ENCODE measurements around the gene IFIT3. TPM values are rescaled to one million over a fixed set of nuclear protein-coding genes. Genes with fewer than 3 reads are reported as not detected.

Gene IFIT3
- total RNA-seq, 2 donors from 2014 or later, result 2.3 to 3.9 TPM

GRCh38 chr10:89306434-89307268, 21.1 kb upstream of the IFIT3 start:
- Histone ChIP-seq H3K27me3 (no peaks in the 10 kb centered on the region), H3K9me3 (no peaks in the 10 kb centered on the region), H3K36me3 (replicated peaks in 1 of 2; ENCODE audit: insufficient read depth in 1 of 2, low read depth in 2 of 2) (no peaks in the 10 kb centered on the region), H3K4me3 (no peak overlapping the region), H3K4me1 (peaks cover 19% of the 10 kb centered on the region), H3K27ac (no peak overlapping the region)
- ATAC-seq (no peak), DNase-seq (no peak)
- WGBS, 2 donors, result 86 to 93% methylated on average over 12 to 13 of the region's 13 CpGs
- intact Hi-C loops (cut with DNase I), result no loop called here
- TF ChIP-seq POLR2A (IDR thresholded peaks at IDR 0.05), result no peak
- no peak for TF ChIP-seq CTCF (IDR thresholded peaks at IDR 0.05)

GRCh38 chr10:89307269-89307577, 20.6 kb upstream of the IFIT3 start:
- no peak for TF ChIP-seq CTCF (IDR thresholded peaks at IDR 0.05)
- TF ChIP-seq POLR2A (IDR thresholded peaks at IDR 0.05), result no peak
- H3K9me3 ChIP-seq, result no peaks in the 10 kb centered on the region
- no peak for DNase-seq
- H3K4me3 ChIP-seq, result no peak overlapping the region
- no peaks in the 10 kb centered on the region for H3K36me3 ChIP-seq (replicated peaks in 1 of 2; ENCODE audit: insufficient read depth in 1 of 2, low read depth in 2 of 2)
- peaks cover 18% of the 10 kb centered on the region for H3K4me1 ChIP-seq
- no peak for ATAC-seq
- H3K27ac ChIP-seq, result no peak overlapping the region
- intact Hi-C loops (cut with DNase I), result no loop called here
- H3K27me3 ChIP-seq, result no peaks in the 10 kb centered on the region

GRCh38 chr10:89308266-89308665, 19.5 kb upstream of the IFIT3 start:
- no peak for ATAC-seq
- no peak for DNase-seq
- Histone ChIP-seq H3K27ac (no peak overlapping the region), H3K9me3 (no peaks in the 10 kb centered on the region), H3K36me3 (replicated peaks in 1 of 2; ENCODE audit: insufficient read depth in 1 of 2, low read depth in 2 of 2) (no peaks in the 10 kb centered on the region), H3K4me3 (no peak overlapping the region), H3K4me1 (peaks cover 8% of the 10 kb centered on the region), H3K27me3 (no peaks in the 10 kb centered on the region)
- TF ChIP-seq CTCF (IDR thresholded peaks at IDR 0.05) (no peak), POLR2A (IDR thresholded peaks at IDR 0.05) (no peak)
- intact Hi-C loops (cut with DNase I), result no loop called here
- WGBS, 2 donors, result 87% methylated on average over 6 of the region's 6 CpGs

GRCh38 chr10:89308736-89309135, 19.1 kb upstream of the IFIT3 start:
- WGBS, 2 donors, result 72 to 76% methylated on average over 4 of the region's 4 CpGs
- ATAC-seq, result no peak
- H3K4me1 ChIP-seq, result peaks cover 4% of the 10 kb centered on the region
- H3K27ac ChIP-seq, result no peak overlapping the region
- intact Hi-C loops (cut with DNase I), result no loop called here
- no peaks in the 10 kb centered on the region for H3K27me3 ChIP-seq
- H3K9me3 ChIP-seq, result no peaks in the 10 kb centered on the region
- TF ChIP-seq CTCF (IDR thresholded peaks at IDR 0.05) (no peak), POLR2A (IDR thresholded peaks at IDR 0.05) (no peak)
- no peak overlapping the region for H3K4me3 ChIP-seq
- no peak for DNase-seq
- no peaks in the 10 kb centered on the region for H3K36me3 ChIP-seq (replicated peaks in 1 of 2; ENCODE audit: insufficient read depth in 1 of 2, low read depth in 2 of 2)

Data from body of pancreas (tissue), 4 donors.